IPS-18c (cell line): ENCODE measurements around the gene HDAC4.

Experiments used
- H3K4me3 ChIP-seq: 2 replicates; pipeline ENCODE4 v1.7.0; 2013; ENCODE audit warnings: low read depth, mild to moderate bottlenecking, low read length, moderate library complexity; ENCODE audit not compliant: insufficient read depth
- H3K9me3 ChIP-seq: one replicate; pipeline ENCODE4 v1.6.1; 2013; ENCODE audit warnings: mild to moderate bottlenecking, low read length, moderate library complexity; ENCODE audit not compliant: control insufficient read depth, insufficient read depth

The HDAC4 gene

GRCh38 chr2:239003624-239004273 is 397.1 kb downstream of the HDAC4 start:
- Histone ChIP-seq H3K9me3 (peaks cover 3% of the 10 kb centered on the region), H3K4me3 (no peak overlapping the region)

- no peak overlapping the region for H3K4me3 ChIP-seq
- H3K9me3 ChIP-seq = peaks cover 3% of the 10 kb centered on the region
Observed at GRCh38 chr2:239002954-239003623, 397.7 kb downstream of the HDAC4 start.

GRCh38 chr2:239002591-239002953 is 398.2 kb downstream of the HDAC4 start:
- Histone ChIP-seq H3K4me3 (no peak overlapping the region), H3K9me3 (peaks cover 3% of the 10 kb centered on the region)

- H3K9me3 ChIP-seq = peaks cover 3% of the 10 kb centered on the region
- H3K4me3 ChIP-seq = no peak overlapping the region
Observed at GRCh38 chr2:239001794-239002193, 399.0 kb downstream of the HDAC4 start.

- Histone ChIP-seq H3K9me3 (peaks cover 3% of the 10 kb centered on the region), H3K4me3 (no peak overlapping the region)
Observed at GRCh38 chr2:239000500-239001073, 400.2 kb downstream of the HDAC4 start.

- no peak overlapping the region for H3K4me3 ChIP-seq
Observed at GRCh38 chr2:239000089-239000488, 400.7 kb downstream of the HDAC4 start.

GRCh38 chr2:238999291-238999741 is 401.5 kb downstream of the HDAC4 start:
- no peak overlapping the region for H3K4me3 ChIP-seq
- H3K9me3 ChIP-seq = peaks cover 3% of the 10 kb centered on the region

More at GRCh38 chr2:239000089-239000488, 400.7 kb downstream of the HDAC4 start:
- H3K9me3 ChIP-seq = peaks cover 3% of the 10 kb centered on the region

GRCh38 chr2:238998801-238999200 is 402.0 kb downstream of the HDAC4 start:
- H3K4me3 ChIP-seq = no peak overlapping the region
- peaks cover 3% of the 10 kb centered on the region for H3K9me3 ChIP-seq
